Fibroblast of the aortic adventitia (primary cell): ENCODE measurements around the gene PCNX2. TPM values are rescaled to one million over a fixed set of nuclear protein-coding genes. Genes with fewer than 3 reads are reported as not detected.

Source experiments
- DNase-seq: peaks from one replicate; pipeline ENCODE4 v3.0.0-alpha.2; 2010; ENCODE audit warnings: low read depth
- H3K4me3 ChIP-seq: 2 replicates; pipeline ENCODE4 v1.5.1; 2011; ENCODE audit warnings: low read depth, mild to moderate bottlenecking, control low read depth, low read length, moderate library complexity
- total RNA-seq: library from RNA; depleted of rRNA; stranded (reverse); fragments of >200 nt; gene quantifications from 2 replicates; pipeline ENCODE4 v1.2.3, GENCODE V29; 2012; ENCODE audit warnings: low replicate concordance
- TF ChIP-seq, protein P1 (sequence below): IDR thresholded peaks from 2 replicates; pipeline ENCODE4 v1.5.1; 2011; ENCODE audit warnings: mild to moderate bottlenecking, low read length, control low read depth, inconsistent platforms; ENCODE audit not compliant: insufficient read depth

PCNX2 gene
- total RNA-seq, 1 donor = 70.7 TPM

DNA sequence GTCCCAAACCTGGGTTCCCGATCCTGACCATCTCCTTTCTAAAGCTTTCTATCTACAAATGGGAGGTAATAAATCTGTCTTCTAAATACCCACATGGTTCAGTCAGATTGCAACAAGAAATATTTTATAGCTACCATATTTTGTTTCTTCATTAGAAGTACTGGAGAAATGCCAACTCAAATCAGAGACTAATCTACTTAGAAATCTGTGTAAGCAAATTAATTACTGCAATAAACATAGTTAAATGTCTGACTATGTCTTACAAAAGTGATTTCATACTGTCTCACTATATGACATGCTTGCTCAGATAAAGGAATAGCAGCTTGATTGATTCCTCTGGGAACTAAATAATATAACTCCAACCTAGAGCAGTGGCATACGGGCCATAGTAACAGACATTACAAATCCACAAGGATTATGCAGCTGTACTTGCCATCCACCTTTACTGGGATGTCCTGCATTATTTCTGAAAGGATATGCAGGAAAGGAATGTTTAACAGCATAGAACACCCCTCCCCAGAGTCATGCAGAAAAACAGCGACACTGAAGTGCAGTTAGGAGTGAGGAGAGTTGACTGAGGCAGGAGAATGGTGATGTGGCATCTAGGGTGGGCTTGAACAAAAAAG, 80.3 kb downstream of the PCNX2 start:
- no peak overlapping the region for H3K4me3 ChIP-seq
- TF ChIP-seq, protein P1, sequence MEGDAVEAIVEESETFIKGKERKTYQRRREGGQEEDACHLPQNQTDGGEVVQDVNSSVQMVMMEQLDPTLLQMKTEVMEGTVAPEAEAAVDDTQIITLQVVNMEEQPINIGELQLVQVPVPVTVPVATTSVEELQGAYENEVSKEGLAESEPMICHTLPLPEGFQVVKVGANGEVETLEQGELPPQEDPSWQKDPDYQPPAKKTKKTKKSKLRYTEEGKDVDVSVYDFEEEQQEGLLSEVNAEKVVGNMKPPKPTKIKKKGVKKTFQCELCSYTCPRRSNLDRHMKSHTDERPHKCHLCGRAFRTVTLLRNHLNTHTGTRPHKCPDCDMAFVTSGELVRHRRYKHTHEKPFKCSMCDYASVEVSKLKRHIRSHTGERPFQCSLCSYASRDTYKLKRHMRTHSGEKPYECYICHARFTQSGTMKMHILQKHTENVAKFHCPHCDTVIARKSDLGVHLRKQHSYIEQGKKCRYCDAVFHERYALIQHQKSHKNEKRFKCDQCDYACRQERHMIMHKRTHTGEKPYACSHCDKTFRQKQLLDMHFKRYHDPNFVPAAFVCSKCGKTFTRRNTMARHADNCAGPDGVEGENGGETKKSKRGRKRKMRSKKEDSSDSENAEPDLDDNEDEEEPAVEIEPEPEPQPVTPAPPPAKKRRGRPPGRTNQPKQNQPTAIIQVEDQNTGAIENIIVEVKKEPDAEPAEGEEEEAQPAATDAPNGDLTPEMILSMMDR = no peak
- no peak for DNase-seq

DNA sequence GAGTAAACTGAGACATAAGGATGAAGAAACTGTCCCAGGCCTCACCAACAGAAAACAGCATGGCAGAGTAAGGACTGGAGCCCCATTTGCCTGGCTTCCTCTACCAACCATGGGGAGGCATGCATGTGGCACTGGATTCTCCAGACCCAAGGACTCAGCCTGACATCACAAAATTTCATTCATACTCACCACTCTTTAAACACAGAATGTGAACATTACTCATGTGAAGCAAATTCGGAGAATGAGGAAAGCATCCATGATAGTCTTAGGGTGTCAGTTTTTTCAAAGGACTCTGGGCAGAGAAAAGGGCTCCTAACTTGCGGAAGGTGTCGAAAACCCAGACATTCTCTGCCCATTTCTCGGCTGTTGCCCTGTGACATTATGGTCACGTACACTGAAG, 83.9 kb downstream of the PCNX2 start:
- no peak for DNase-seq
- no peak overlapping the region for H3K4me3 ChIP-seq
- TF ChIP-seq, protein P1 = no peak

DNA sequence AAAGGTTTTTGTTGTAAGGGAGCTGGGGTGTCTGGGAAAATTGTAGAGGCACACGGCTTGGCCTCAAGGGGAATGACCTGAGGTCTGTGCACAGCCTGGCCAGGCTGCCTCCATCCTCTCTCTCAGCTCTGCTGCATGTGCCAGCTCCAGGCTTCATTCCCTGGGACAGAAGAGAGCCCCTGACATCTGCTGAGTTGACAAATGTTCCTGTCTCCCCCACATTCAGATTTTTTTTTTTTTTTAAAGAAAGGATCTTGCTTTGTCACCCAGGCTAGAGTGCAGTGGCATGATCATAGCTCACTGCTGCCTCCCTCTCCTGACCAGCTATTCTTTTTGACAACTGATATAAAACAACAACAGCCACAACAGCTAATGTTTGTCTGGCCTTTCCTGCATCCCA, 84.4 kb downstream of the PCNX2 start:
- no peak for DNase-seq
- TF ChIP-seq, protein P1 = no peak
- no peak overlapping the region for H3K4me3 ChIP-seq

DNA sequence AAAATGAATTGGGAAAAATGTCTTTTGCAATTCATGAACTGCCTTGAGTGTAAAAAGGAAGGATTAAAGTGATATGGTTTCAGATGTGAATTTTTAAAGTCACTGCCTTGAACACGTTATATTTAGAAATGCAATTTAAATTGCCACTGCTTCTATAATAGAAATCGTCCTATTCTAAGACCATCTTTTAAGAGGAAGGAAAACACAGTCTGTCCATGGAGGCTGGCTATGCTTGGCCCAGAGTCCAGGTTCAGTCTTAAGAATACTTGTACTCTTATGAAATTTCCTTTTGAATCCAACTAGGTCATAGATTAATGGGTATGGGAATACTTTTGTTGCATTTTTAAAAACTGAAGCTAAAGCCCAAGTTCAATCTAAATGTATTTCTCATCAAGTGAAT, 86.0 kb downstream of the PCNX2 start:
- TF ChIP-seq, protein P1 = no peak
- no peak overlapping the region for H3K4me3 ChIP-seq
- peak; percentile 13 for DNase-seq

DNA sequence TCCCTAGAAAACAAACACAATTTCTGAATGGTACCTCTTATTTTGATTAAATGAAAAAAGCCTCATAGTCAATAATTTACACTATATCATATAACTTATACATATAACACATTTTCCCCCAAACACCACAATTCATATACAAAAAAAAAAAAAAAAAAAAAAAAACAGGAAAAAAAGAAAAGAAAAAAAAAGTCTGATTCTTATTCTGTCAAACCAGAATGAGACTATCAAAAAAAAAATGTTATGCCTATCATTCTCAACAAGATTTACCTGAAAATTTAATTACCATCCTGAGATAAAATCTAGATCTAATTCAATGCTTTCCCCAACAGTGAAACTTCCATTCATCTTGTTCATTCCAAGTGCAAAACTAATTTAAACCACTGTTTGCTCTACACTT, 86.8 kb downstream of the PCNX2 start:
- no peak for DNase-seq
- H3K4me3 ChIP-seq = no peak overlapping the region
- TF ChIP-seq, protein P1 = no peak

DNA sequence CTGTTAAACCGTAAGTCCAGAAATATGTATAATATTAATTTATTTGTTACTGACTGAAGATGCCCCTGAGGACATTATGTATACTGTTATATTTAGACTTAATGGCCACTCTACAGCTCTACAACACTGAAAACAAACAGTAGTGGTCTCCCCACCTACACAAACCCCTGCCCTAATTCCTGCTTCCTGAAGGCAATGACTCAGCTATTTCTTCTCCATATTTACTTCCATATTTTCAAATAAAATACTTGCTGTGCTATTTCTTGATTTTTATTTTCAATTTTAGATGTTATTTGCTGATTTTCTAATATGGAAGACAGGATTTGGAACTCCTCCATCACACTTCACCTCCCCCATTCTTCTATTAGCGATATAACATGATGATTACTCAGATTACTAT, 97.6 kb downstream of the PCNX2 start:
- no peak for DNase-seq
- TF ChIP-seq, protein P1 = no peak
- no peak overlapping the region for H3K4me3 ChIP-seq

DNA sequence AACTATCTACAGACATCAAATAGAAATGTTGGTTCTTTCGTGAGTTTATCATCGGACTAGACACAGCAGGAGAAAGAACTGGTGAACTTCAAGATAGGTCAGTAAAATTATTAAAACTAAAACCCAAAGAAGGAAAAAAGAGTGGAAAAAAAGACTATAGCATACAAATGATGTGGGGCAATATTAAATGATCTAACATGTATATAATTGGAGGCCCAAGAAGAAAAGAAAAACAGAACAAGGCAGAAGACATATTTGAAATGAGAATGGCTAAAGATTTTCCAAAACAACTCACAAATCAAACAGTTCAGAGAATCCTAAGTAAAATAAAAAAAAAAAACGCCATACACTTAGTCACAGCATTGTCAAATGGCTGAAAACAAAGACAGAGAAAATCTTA, 101.8 kb downstream of the PCNX2 start:
- TF ChIP-seq, protein P1 = no peak
- DNase-seq = no peak
- H3K4me3 ChIP-seq = no peak overlapping the region
